Activated T-helper 1 cell treated with anti-CD3 and anti-CD28 coated beads, Interleukin-12 subunit alpha, Interleukin-12 subunit beta, Interleukin-2, Interleukin-4 antibody, amounts not matched to agents 30 ng/mL and 10 ng/mL and 1 ng/mL, durations not matched to agents 14 hours and 24 hours and 36 hours (primary cell): ENCODE data around the gene SF1. TPM values are rescaled to one million over a fixed set of nuclear protein-coding genes. Genes with fewer than 3 reads are reported as not detected.
"Not testable (repeated sequence)": the region's sequence is repeated elsewhere in the genome, so short reads cannot be mapped to it uniquely, and the experiment has no call there.

Experiments
- DNase-seq: peaks from one replicate; pipeline ENCODE4 v3.0.0; 2021; ENCODE audit warnings: low spot score
- H3K27ac Mint-ChIP-seq: one replicate; pipeline ENCODE4 v1.8.0; 2021; ENCODE audit warnings: mild to moderate bottlenecking, mixed read lengths
- H3K27me3 Mint-ChIP-seq: one replicate; pipeline ENCODE4 v1.8.0; 2022; ENCODE audit warnings: mild to moderate bottlenecking, moderate library complexity, mixed read lengths; ENCODE audit not compliant: insufficient read depth
- H3K36me3 Mint-ChIP-seq: one replicate; pipeline ENCODE4 v1.8.0; 2021; ENCODE audit warnings: low read depth, mixed read lengths
- H3K4me1 Mint-ChIP-seq: one replicate; pipeline ENCODE4 v1.8.0; 2021; ENCODE audit warnings: low read depth, mixed read lengths
- H3K4me3 Mint-ChIP-seq: one replicate; pipeline ENCODE4 v1.8.0; 2021; ENCODE audit warnings: mild to moderate bottlenecking, moderate library complexity, mixed read lengths
- H3K9me3 Mint-ChIP-seq: one replicate; pipeline ENCODE4 v1.8.0; 2021; ENCODE audit warnings: mixed read lengths
- intact Hi-C: fragments of 100-400 bp; cut with micrococcal nuclease; formaldehyde crosslinking; loops from one replicate; pipeline ENCODE4 v1.15.1; 2024
- total RNA-seq: library from RNA; stranded (reverse); gene quantifications from 2 replicates; pipeline ENCODE4 v1.2.3, GENCODE V29; 2022

Gene SF1
- total RNA-seq, result 518 and 538 TPM in 2 replicates

GRCh38 chr11:64778473-64779298 is at the start of gene SF1:
SF1 (minus strand) TSS chr11:64778542; CDS start chr11:64778392, 150 bp downstream.
- H3K4me3 Mint-ChIP-seq, result peak within 1 kb of the TSS; percentile 87
- intact Hi-C loops, result loop anchor here (1.0 to 5.0 kb wide), 14 partner anchors 25 to 1080 kb away; partner anchors contain the start of genes ATG2A, CFL1, EHD1 and FAU
- H3K9me3 Mint-ChIP-seq, result no peaks in the 10 kb centered on the region
- peaks cover 36% of the 10 kb centered on the region for H3K36me3 Mint-ChIP-seq
- H3K27me3 Mint-ChIP-seq, result peaks cover 2% of the 10 kb centered on the region
- DNase-seq, result peak; percentile 99
- peaks cover 57% of the 10 kb centered on the region for H3K4me1 Mint-ChIP-seq
- H3K27ac Mint-ChIP-seq, result peak within 1 kb of the TSS; percentile 97

- H3K4me3 Mint-ChIP-seq, result no peak overlapping the region
- H3K36me3 Mint-ChIP-seq, result no peaks in the 10 kb centered on the region
- H3K4me1 Mint-ChIP-seq, result no peaks in the 10 kb centered on the region
- no peak for DNase-seq
- no peaks in the 10 kb centered on the region for H3K9me3 Mint-ChIP-seq
- intact Hi-C loops, result no loop called here
- H3K27ac Mint-ChIP-seq, result no peak overlapping the region
- peaks cover 1% of the 10 kb centered on the region for H3K27me3 Mint-ChIP-seq
Measured at GRCh38 chr11:64827451-64827839, 49.1 kb upstream of the SF1 start.

GRCh38 chr11:64826578-64827450 is 48.5 kb upstream of the SF1 start:
- Mint-ChIP-seq H3K9me3 (no peaks in the 10 kb centered on the region), H3K4me1 (no peaks in the 10 kb centered on the region), H3K4me3 (no peak overlapping the region), H3K27me3 (peaks cover 1% of the 10 kb centered on the region), H3K36me3 (no peaks in the 10 kb centered on the region), H3K27ac (no peak overlapping the region)
- intact Hi-C loops, result no loop called here
- DNase-seq, result no peak

GRCh38 chr11:64826062-64826461 is 47.7 kb upstream of the SF1 start:
- Mint-ChIP-seq H3K27me3 (peaks cover 1% of the 10 kb centered on the region), H3K27ac (no peak overlapping the region), H3K4me1 (no peaks in the 10 kb centered on the region), H3K9me3 (no peaks in the 10 kb centered on the region), H3K36me3 (no peaks in the 10 kb centered on the region), H3K4me3 (no peak overlapping the region)
- intact Hi-C loops, result no loop called here
- DNase-seq, result no peak

- Mint-ChIP-seq H3K4me1 (no peaks in the 10 kb centered on the region), H3K27me3 (peaks cover 1% of the 10 kb centered on the region), H3K36me3 (no peaks in the 10 kb centered on the region), H3K4me3 (no peak overlapping the region), H3K27ac (no peak overlapping the region), H3K9me3 (no peaks in the 10 kb centered on the region)
- DNase-seq, result no peak
- intact Hi-C loops, result no loop called here
Measured at GRCh38 chr11:64823568-64824119, 45.3 kb upstream of the SF1 start.

- Mint-ChIP-seq H3K27ac (no peak overlapping the region), H3K4me3 (no peak overlapping the region), H3K9me3 (no peaks in the 10 kb centered on the region), H3K4me1 (no peaks in the 10 kb centered on the region), H3K36me3 (no peaks in the 10 kb centered on the region), H3K27me3 (peaks cover 6% of the 10 kb centered on the region)
- intact Hi-C loops, result no loop called here
- DNase-seq, result no peak
Measured at GRCh38 chr11:64817476-64817875, 39.1 kb upstream of the SF1 start.

GRCh38 chr11:64815433-64815832 is 37.1 kb upstream of the SF1 start:
- H3K27me3 Mint-ChIP-seq, H3K4me1 Mint-ChIP-seq, H3K36me3 Mint-ChIP-seq, H3K9me3 Mint-ChIP-seq, H3K4me3 Mint-ChIP-seq, intact Hi-C loops, H3K27ac Mint-ChIP-seq, DNase-seq: not testable (repeated sequence)

GRCh38 chr11:64814712-64815187 is 36.4 kb upstream of the SF1 start:
- Mint-ChIP-seq H3K4me1 (peaks cover 1% of the 10 kb centered on the region), H3K27me3 (peaks cover 7% of the 10 kb centered on the region), H3K4me3 (no peak overlapping the region), H3K36me3 (peaks cover 1% of the 10 kb centered on the region), H3K27ac (no peak overlapping the region), H3K9me3 (no peaks in the 10 kb centered on the region)
- intact Hi-C loops, result no loop called here
- no peak for DNase-seq

GRCh38 chr11:64813826-64814225 is 35.5 kb upstream of the SF1 start:
- Mint-ChIP-seq H3K9me3 (no peaks in the 10 kb centered on the region), H3K27ac (no peak overlapping the region), H3K27me3 (peaks cover 7% of the 10 kb centered on the region), H3K4me1 (peaks cover 8% of the 10 kb centered on the region), H3K36me3 (peaks cover 4% of the 10 kb centered on the region), H3K4me3 (no peak overlapping the region)
- DNase-seq, result no peak
- intact Hi-C loops, result no loop called here

- peaks cover 14% of the 10 kb centered on the region for H3K36me3 Mint-ChIP-seq
- peak; percentile 47 for DNase-seq
- peak overlapping the region; percentile 95 for H3K4me3 Mint-ChIP-seq
- H3K27ac Mint-ChIP-seq, result peak overlapping the region; percentile 89
- H3K9me3 Mint-ChIP-seq, result no peaks in the 10 kb centered on the region
- intact Hi-C loops, result loop anchor here (1.0 to 2.0 kb wide), 8 partner anchors 9 to 306 kb away; partner anchors contain the start of genes ATG2A, CDCA5, RASGRP2 and SF1
- H3K27me3 Mint-ChIP-seq, result peaks cover 5% of the 10 kb centered on the region
- H3K4me1 Mint-ChIP-seq, result peaks cover 22% of the 10 kb centered on the region
Measured at GRCh38 chr11:64810891-64811272, 32.5 kb upstream of the SF1 start.

- H3K4me3 Mint-ChIP-seq, result peak within 1 kb of the TSS; percentile 95
- intact Hi-C loops, result loop anchor here (1.0 to 2.0 kb wide), 8 partner anchors 8 to 307 kb away; partner anchors contain the start of genes ATG2A, CDCA5, RASGRP2 and SF1
- peak within 1 kb of the TSS; percentile 89 for H3K27ac Mint-ChIP-seq
- peaks cover 16% of the 10 kb centered on the region for H3K36me3 Mint-ChIP-seq
- H3K9me3 Mint-ChIP-seq, result no peaks in the 10 kb centered on the region
- peaks cover 5% of the 10 kb centered on the region for H3K27me3 Mint-ChIP-seq
- H3K4me1 Mint-ChIP-seq, result peaks cover 22% of the 10 kb centered on the region
- DNase-seq, result peak; percentile 67
Measured at GRCh38 chr11:64810271-64810890, 32.0 kb upstream of the SF1 start, which contains the start of gene MEN1. MEN1 (minus strand) TSS chr11:64810551; CDS start chr11:64810109, 442 bp downstream.

GRCh38 chr11:64809781-64810241 is 31.5 kb upstream of the SF1 start:
- DNase-seq, result no peak
- H3K4me3 Mint-ChIP-seq, result peak overlapping the region; percentile 95
- peak overlapping the region; percentile 89 for H3K27ac Mint-ChIP-seq
- peaks cover 5% of the 10 kb centered on the region for H3K27me3 Mint-ChIP-seq
- no peaks in the 10 kb centered on the region for H3K9me3 Mint-ChIP-seq
- intact Hi-C loops, result loop anchor here (1.0 to 2.0 kb wide), 8 partner anchors 8 to 307 kb away; partner anchors contain the start of genes ATG2A, CDCA5, RASGRP2 and SF1
- H3K4me1 Mint-ChIP-seq, result peaks cover 22% of the 10 kb centered on the region
- H3K36me3 Mint-ChIP-seq, result peaks cover 17% of the 10 kb centered on the region
